Retina (tissue), 1 donor: Measurements from ENCODE around the gene ALK.
A peak's percentile ranks its signal among the peaks of the same experiment; 100 is the strongest.

ENCODE experiments used
- DNase-seq: peaks from one replicate; pipeline ENCODE4 v3.0.0-alpha.2; 2016

Gene ALK

GRCh38 chr2:29567906-29568520, 353.4 kb downstream of the ALK start:
- DNase-seq: peak; percentile 38

DNA sequence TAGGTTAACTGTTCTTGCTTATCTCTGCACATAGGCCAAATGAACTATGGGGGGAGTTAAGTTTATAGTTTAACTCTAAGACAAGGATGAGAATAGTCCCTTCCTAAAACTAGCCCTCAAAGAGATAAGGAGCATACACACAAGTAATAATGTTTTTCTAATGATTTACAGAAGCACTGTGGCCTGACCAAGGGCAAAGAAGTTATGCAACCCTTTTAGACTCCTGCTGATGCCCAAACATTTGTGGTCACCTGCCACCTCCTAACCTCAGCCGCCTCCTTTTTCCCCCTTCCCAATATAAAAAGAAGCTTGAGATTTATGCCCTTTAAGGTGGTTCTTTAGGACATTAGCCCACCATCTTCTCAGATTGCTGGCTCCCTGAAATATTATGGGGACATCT, 357.7 kb downstream of the ALK start:
- no peak for DNase-seq

DNA sequence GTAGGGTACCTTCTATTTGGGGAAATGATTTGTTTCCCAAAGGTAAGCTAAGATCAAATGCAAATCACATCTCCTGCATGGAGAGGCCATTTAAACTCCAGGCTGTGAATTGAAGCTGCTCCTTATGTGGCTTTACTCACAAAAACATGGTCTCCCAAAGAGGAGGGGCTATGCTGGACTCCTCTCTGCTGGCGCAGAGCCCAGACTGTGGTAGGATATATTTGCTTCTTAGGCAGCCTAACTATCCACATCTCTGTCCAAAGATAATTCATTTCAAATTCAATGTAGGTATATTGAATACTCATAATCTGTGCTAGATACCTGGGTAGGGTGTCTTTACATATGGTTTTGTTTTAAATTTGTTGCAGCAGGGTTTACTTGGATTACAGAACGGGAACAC, 358.5 kb downstream of the ALK start:
- DNase-seq: no peak

DNA sequence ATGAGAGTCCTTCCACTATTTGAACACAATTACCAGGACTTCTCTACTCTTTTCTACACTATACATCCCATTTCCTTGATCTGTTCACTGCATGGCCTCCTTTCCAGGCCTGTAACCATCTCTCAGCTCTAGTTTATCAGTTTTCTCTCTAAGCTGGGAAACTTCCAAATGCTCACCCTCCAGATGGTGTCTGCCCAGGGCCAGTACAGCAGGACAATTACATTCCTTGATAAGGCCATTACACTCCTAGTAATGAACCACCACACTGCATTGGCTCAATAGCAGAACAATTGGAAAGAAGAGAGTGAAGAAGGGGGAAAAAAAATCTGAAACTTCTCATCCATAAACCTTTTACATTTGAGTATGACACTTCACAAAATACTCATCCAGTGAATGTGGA, 359.1 kb downstream of the ALK start:
- no peak for DNase-seq

GRCh38 chr2:29561628-29562027, 359.8 kb downstream of the ALK start:
- no peak for DNase-seq

- DNase-seq: no peak
These were observed 360.2 kb downstream of the ALK start for GRCh38 chr2:29561181-29561580.

GRCh38 chr2:29560566-29560965, 360.8 kb downstream of the ALK start:
- DNase-seq: no peak

DNA sequence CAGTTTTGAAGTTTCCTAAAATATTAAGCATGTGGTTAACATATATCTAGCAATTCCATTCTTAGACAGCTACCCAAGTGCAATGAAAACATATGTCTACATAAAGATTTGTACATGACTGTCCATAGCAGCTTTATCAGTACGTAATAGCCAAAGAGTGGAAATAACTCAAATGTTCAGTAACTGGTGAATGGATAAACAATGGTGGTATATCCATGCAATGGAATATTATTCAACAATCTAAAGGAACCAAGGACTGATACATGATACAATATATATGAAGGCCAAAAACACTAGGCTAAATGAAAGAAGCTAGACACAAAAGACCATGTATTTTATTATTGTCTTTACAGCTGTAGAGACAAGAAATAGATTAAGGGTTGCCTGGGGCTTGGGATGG, 361.4 kb downstream of the ALK start:
- no peak for DNase-seq

GRCh38 chr2:29559578-29559977, 361.8 kb downstream of the ALK start:
- DNase-seq: no peak

- DNase-seq: no peak
These were observed 363.3 kb downstream of the ALK start for GRCh38 chr2:29558097-29558496.

- DNase-seq: no peak
These were observed 364.1 kb downstream of the ALK start for GRCh38 chr2:29557268-29557667.

- no peak for DNase-seq
These were observed 372.4 kb downstream of the ALK start for GRCh38 chr2:29549069-29549380.

DNA sequence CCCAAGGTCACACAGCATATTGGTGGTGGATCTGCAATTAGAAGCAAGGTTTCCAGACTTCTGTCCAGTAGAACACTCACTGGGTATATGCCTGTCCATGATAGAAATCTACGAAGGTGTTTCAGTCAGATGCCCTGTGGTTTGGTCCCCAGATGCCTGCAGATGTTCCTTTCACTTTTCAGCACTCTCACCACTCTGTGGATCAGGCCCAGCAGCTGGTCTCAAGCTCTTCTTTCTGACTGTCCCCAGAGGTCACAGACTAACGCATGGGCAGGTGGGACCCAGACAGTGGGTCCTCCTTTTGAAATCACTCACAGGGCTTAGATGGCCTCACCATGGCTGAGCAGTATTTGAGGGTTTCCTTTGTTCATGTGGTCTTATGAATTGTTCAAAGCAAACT, 376.5 kb downstream of the ALK start:
- no peak for DNase-seq

GRCh38 chr2:29544031-29544430, 377.4 kb downstream of the ALK start:
- DNase-seq: no peak

GRCh38 chr2:29535188-29535587, 386.2 kb downstream of the ALK start:
- DNase-seq: no peak

DNA sequence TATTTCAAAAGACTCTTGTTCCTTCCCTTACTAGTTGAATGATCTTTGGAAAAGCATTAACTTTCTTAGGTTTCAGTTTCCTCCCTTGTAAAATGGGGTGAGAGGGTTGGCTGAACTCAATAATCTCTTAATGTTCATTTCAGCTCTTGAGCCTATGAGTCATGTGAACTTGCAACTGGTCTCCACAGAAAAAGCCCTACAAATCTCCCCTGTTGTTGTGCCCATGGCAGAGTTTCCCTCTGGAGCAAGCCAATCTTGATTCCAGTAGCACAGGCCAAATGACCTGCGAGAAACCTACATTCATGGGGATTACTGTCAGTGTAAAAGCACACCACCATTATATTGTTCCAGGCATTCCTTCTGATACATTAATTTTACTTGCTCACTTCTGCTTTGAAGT, 388.9 kb downstream of the ALK start:
- DNase-seq: no peak

DNA sequence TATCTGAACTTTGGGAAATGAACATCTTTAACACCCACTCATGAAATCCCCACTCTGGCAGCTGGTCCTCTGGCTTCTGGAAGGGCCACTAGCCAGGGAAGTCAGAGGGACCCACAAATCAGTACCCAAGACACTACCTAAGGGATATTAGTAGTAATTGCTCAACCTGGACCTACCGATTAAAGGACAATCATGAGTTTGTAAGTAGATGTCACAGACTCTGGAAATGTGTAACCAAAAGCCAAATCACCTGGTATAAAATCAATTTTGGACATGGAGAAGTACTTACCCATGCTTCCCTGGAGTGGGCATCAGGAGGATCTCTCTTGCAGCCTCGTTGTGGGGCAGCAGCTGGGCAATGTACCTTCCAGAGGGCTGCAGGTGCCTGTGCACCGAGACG, 389.8 kb downstream of the ALK start:
- DNase-seq: no peak

DNA sequence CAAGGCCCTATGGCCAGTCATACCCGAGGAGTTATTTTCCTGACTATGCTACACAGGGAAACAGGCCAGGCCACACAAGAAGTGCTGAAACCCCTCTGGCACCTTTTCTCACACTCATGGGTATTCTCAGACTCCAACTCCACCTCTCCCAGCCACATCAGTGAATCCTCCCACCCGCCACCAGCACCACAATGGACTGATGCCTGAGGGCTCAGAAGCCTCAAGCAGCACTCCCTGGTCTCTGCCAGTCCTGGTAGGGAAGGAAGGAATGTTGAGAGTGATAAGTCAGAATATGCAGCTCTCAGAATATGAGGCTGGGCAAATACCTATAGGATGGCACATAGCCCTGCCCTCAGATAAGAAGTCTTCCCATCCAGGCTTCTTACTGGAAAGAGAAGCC, 391.1 kb downstream of the ALK start:
- DNase-seq: no peak

DNA sequence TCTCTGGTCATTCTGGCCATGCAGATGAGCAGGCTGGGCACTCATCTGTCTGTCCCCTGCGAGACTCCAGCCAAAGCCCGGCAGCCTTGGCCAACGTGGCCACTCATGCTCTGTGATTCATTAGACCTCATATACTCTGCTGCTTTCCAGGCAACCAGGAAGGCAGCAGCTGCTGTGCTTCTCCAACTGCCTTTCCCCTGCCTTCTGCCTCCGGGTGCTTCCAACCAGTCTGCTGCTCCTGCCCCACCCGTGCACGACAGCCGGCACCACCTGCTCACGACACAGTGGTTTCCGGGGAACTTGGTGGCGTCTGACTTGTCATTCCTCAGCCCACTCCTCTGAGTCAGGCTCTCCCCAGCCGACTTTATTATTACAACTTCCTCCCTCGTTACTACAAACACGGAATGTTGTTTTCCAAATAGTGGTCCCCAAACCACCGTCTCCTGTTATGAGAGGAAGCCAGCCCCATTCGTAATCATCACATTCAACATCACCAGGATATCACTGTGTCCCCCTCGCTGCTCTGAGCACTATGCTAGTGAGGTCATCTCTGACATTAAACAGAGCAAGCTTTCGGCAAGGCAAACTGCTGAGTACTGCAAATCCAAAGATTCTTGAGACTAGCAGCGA, 392.4 kb downstream of the ALK start:
- peak; percentile 35 for DNase-seq

DNA sequence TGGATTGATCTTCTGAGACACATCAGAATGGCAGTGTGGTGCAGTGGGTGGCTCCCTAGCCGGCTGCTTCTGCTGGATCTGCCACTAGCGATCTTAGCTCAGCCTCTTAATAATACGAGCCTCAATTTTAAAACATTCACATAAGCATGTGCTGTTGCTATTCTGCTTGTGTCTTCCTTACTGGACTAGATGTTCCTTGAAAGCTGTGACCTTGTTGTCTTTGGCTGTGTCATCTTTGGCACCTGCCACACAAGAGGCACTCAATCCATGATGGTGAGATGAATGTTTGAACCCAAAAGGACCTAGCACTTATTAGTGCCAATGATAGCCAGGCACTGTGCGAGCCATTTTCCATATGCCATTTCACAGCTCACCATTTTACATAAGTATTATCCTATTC, 393.0 kb downstream of the ALK start:
- DNase-seq: no peak

DNA sequence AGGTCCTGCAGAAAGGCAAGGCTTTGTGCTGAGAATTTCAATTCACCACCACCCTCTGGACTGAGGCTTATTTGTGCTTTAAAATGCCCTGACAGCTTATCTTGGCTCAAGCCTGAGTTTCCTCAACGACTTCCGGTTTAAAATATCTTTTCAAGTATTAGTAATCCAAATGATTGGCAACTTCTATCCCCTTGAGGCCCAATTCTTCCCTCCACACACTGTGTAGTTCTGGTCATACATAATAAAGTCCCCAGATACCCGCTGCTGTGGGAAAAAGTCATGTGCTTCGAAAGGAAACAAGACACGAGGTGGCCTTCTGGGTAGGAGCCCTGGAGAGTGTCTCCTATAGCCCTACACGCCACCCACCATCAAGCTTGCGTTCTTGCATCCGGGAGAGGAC, 393.4 kb downstream of the ALK start:
- no peak for DNase-seq

DNA sequence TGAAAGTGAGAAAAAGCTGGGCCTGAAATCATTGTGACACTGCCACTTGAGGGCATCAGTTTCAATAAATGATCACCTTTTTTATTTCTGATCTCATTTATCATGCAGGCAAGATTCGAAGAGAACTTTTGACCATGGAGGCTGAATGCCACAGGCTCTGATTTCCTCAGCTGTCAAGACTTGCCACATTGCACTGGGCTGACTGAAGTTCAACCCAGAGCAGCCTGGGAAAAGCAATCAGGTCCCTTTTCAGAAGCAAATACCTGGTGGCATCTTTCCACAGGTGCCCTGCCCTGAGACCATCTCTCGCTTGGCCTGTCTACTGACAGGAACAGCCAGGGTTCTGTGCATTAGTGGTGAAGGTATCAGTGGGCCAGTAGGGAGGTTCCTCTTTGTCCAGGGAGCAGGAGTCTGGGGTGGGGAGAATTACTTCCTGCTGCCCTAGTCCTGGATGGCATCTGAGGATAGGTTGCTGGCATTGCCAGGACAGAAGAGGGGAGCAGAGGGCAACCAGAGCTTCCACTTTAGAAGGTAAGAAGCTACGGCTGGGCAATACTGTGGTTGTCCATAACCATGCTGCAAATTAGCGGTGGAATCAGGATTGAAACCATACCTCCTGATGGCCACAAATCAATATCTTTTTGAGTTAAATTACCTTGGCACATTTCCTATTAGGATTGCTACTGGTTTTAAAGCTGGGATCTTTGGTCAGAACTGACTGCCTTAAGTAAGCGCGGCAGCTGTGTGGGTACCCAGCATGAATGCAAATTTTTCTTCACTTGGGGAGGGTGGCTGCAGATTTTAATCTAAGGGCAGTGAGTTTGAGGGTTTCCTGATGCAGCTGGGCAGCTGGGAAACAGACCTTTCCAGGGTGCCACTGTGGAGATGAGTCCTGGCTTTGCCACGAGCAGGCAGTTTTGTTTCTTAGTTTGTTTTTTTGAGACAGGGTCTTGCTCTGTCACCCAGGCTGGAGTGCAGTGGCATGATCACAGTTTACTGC, 394.5 kb downstream of the ALK start:
- no peak for DNase-seq

GRCh38 chr2:29525921-29526320, 395.5 kb downstream of the ALK start:
- DNase-seq: no peak

DNA sequence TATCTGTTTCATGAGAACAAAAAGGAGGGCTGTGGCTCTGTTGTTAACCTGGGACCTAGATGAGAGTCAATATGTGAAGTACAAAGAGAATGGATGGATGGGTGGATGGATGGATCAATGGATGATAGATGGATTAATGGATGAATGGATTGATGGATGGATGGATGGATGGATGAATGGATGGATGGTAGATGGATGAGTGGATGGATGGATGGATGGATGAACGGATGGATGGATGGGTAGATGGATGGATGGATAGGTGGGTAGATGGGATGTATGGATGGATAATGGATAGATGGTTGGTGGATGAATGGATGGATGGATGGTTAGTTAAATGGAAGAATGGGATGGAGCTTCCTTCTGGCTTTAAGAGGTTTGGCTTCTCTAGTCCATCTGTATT, 396.7 kb downstream of the ALK start:
- no peak for DNase-seq
